Keratinocyte (primary cell): ENCODE results near the gene ASB8. TPM values are rescaled to one million over a fixed set of nuclear protein-coding genes. Genes with fewer than 3 reads are reported as not detected.

ENCODE experiments used
- DNase-seq: peaks from one replicate; pipeline ENCODE4 v3.0.0-alpha.2; 2011; ENCODE audit warnings: low read depth, missing footprints, low spot score
- FAIRE-seq: peaks from 2 replicates; lab custom pipeline; 2011; peaks lifted over from hg19 to GRCh38; lab: Jason Lieb, UNC
- H2AFZ ChIP-seq: 2 replicates; pipeline ENCODE4 v1.6.0; 2012; ENCODE audit warnings: low read length, control low read depth, inconsistent platforms; ENCODE audit not compliant: control insufficient read depth
- H3K27ac ChIP-seq: 2 replicates; pipeline ENCODE4 v1.5.1; 2011; ENCODE audit warnings: low read length; ENCODE audit not compliant: control insufficient read depth, insufficient read depth
- H3K27me3 ChIP-seq: 3 replicates; pipeline ENCODE4 v1.6.0; 2011; ENCODE audit warnings: low read length; ENCODE audit not compliant: control insufficient read depth, insufficient read depth; ENCODE audit errors: extremely low read depth
- H3K36me3 ChIP-seq, 2 experiments: 2 replicates in 1 of 2; 3 replicates in 1 of 2; pipeline ENCODE4 v1.5.1; 2011; ENCODE audit warnings: low read length in 2 of 2, mild to moderate bottlenecking in 1 of 2; ENCODE audit not compliant: control insufficient read depth in 2 of 2, insufficient read depth in 2 of 2; ENCODE audit errors: extremely low read depth in 1 of 2
- H3K4me1 ChIP-seq: 3 replicates; pipeline ENCODE4 v1.5.1; 2011; ENCODE audit warnings: low read length; ENCODE audit not compliant: control insufficient read depth, insufficient read depth; ENCODE audit errors: extremely low read depth
- H3K4me2 ChIP-seq: 3 replicates; pipeline ENCODE4 v1.6.0; 2011; ENCODE audit warnings: low read depth, low read length; ENCODE audit not compliant: control insufficient read depth, insufficient read depth; ENCODE audit errors: extremely low read depth
- H3K4me3 ChIP-seq, 3 experiments: fragments of 200-600 bp in 1 of 3; sonication (generic) in 1 of 3; 2 replicates in 2 of 3; 3 replicates in 1 of 3; pipeline ENCODE4 v1.5.1; 2011 to 2016; ENCODE audit warnings: low read length in 3 of 3, mild to moderate bottlenecking in 3 of 3, control low read depth in 2 of 3, inconsistent platforms in 1 of 3, low read depth in 1 of 3, mixed read lengths in 1 of 3, mixed run types in 1 of 3, moderate library complexity in 1 of 3; ENCODE audit not compliant: control insufficient read depth in 2 of 3, insufficient read depth in 2 of 3; ENCODE audit errors: extremely low read depth in 1 of 3
- H3K79me2 ChIP-seq: 2 replicates; pipeline ENCODE4 v1.6.0; 2012; ENCODE audit warnings: low read length; ENCODE audit not compliant: control insufficient read depth, insufficient read depth
- H3K9ac ChIP-seq: 3 replicates; pipeline ENCODE4 v1.6.0; 2011; ENCODE audit warnings: low read length; ENCODE audit not compliant: control insufficient read depth, insufficient read depth; ENCODE audit errors: extremely low read depth
- H3K9me1 ChIP-seq: 3 replicates; pipeline ENCODE4 v1.6.0; 2011; ENCODE audit warnings: low read length; ENCODE audit not compliant: control insufficient read depth, insufficient read depth; ENCODE audit errors: extremely low read depth
- H3K9me3 ChIP-seq: 2 replicates; pipeline ENCODE4 v1.5.1; 2012; ENCODE audit warnings: low read depth, low read length; ENCODE audit not compliant: control insufficient read depth
- H4K20me1 ChIP-seq: 3 replicates; pipeline ENCODE4 v1.6.0; 2011; ENCODE audit warnings: low read length; ENCODE audit not compliant: control insufficient read depth, insufficient read depth; ENCODE audit errors: extremely low read depth
- CTCF ChIP-seq, 3 experiments: IDR thresholded peaks in 1 of 3; conservative IDR thresholded peaks in 1 of 3; optimal IDR thresholded peaks in 1 of 3; 2 replicates in 2 of 3; 3 replicates in 1 of 3; pipeline versions ENCODE3 to v1.5.1; 2011; ENCODE audit warnings: low read length in 3 of 3, mild to moderate bottlenecking in 3 of 3, moderate library complexity in 2 of 3, control low read depth in 1 of 3, inconsistent platforms in 1 of 3; ENCODE audit not compliant: insufficient read depth in 2 of 3; ENCODE audit errors: extremely low read depth in 1 of 3
- EZH2 ChIP-seq: IDR thresholded peaks from one replicate; pipeline ENCODE4 v1.6.1; 2012; ENCODE audit warnings: inconsistent platforms, mild to moderate bottlenecking, low read length, moderate library complexity
- dilution Hi-C: fragments of 300-500 bp; cut with MboI; formaldehyde crosslinking; loops from one replicate; pipeline ENCODE4 v1.7.0; 2020; ENCODE audit warnings: low sequenced_read_pairs; ENCODE audit not compliant: extremely low pct_ligation_motif_present
- polyA plus RNA-seq, 5 experiments: library from polyadenylated mRNA; depleted of rRNA in 3 of 5; stranded (reverse) in 3 of 5; stranded (forward) in 1 of 5; unstranded in 1 of 5; fragments of >200 nt; gene quantifications; 1 replicate in 1 of 5; 2 replicates in 3 of 5; 3 replicates in 1 of 5; pipeline versions ENCODE4 v1.2.1 to v1.2.3, GENCODE V29; 2011 to 2012; ENCODE audit warnings: missing spikeins in 2 of 5, low read depth in 1 of 5, low replicate concordance in 1 of 5

ASB8 gene
- polyA plus RNA-seq, 1 donor (not counting 4 experiments of a cell fraction or from before 2014, with no cell fraction given): 18.4 TPM

GRCh38 chr12:48119078-48119833 lies 38.1 kb downstream of the ASB8 start, which contains the start of gene PFKM:
Gene PFKM, plus strand, starts transcription at chr12:48119364. Its CDS starts 3,411 bp downstream, at chr12:48122775.
- peak; percentile 70 for DNase-seq
- no peaks in the 10 kb centered on the region for H3K9me1 ChIP-seq
- H3K27me3 ChIP-seq: no peaks in the 10 kb centered on the region
- H3K9ac ChIP-seq: peak within 1 kb of the TSS; percentile 82
- peak within 1 kb of the TSS; percentile 75 to 95 (median 89) for H3K4me3 ChIP-seq
- H3K79me2 ChIP-seq: peaks cover 6% of the 10 kb centered on the region
- dilution Hi-C loops: no loop called here
- peak; percentile 92 for FAIRE-seq
- peak within 1 kb of the TSS; percentile 94 for H3K4me2 ChIP-seq
- H3K9me3 ChIP-seq: no peaks in the 10 kb centered on the region
- no peaks in the 10 kb centered on the region for H4K20me1 ChIP-seq
- peaks cover 14% of the 10 kb centered on the region for H3K4me1 ChIP-seq
- peak within 1 kb of the TSS; percentile 74 for H3K27ac ChIP-seq
- peaks cover 0 to 3% of the 10 kb centered on the region in 2 experiments for H3K36me3 ChIP-seq
- no peak for TF ChIP-seq CTCF (optimal IDR thresholded peaks at IDR 0.05 in 1 of 3, IDR thresholded peaks at IDR 0.05 in 1 of 3, conservative IDR thresholded peaks at IDR 0.05 in 1 of 3; ENCODE audit: extremely low read depth in 1 of 3, insufficient read depth in 2 of 3, low read length in 3 of 3)
- TF ChIP-seq EZH2: no peak
- peak within 1 kb of the TSS; percentile 97 for H2AFZ ChIP-seq

DNA sequence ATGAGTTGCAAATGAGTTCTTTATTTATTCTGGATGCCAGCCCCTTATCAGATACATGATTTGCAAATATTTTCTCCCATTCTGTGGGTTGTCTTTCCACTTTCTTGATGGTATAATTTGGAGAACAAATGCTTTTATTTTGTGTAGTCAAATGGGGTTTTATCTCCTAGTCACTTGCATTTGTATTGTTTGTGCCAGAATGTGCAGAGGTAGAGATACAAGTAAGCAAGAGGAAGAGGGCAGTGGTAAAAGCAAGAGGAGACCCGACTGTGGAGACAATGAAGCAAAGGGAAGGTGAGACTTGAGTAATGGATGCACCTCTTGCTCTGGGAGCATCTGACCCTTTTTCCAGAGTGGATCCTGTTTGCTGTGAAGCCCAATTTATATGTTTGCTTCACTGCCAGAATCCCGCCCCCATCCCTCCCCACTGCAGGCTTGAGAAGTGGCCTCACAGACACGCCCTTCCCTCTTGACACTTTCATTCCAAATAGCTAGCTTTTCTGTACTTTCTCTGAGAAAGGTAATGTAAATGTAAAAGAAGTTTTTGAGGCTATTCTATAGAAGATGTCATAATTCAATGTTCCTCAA lies 38.9 kb downstream of the ASB8 start:
- Histone ChIP-seq H2AFZ (peak overlapping the region; percentile 97), H3K9me1 (no peaks in the 10 kb centered on the region), H3K9me3 (no peaks in the 10 kb centered on the region), H3K36me3 (no peaks in the 10 kb centered on the region), H3K79me2 (peaks cover 6% of the 10 kb centered on the region), H4K20me1 (no peaks in the 10 kb centered on the region), H3K9ac (no peak overlapping the region), H3K27ac (no peak overlapping the region), H3K4me1 (peaks cover 14% of the 10 kb centered on the region), H3K4me2 (peak overlapping the region; percentile 94), H3K4me3 (peak overlapping the region in 2 of 3 experiments; percentile 89 to 95), H3K27me3 (no peaks in the 10 kb centered on the region)
- TF ChIP-seq EZH2 (no peak), CTCF (optimal IDR thresholded peaks at IDR 0.05 in 1 of 3, IDR thresholded peaks at IDR 0.05 in 1 of 3, conservative IDR thresholded peaks at IDR 0.05 in 1 of 3; ENCODE audit: extremely low read depth in 1 of 3, insufficient read depth in 2 of 3, low read length in 3 of 3) (no peak)
- no peak for DNase-seq
- no peak for FAIRE-seq
- dilution Hi-C loops: no loop called here
